Activated CD8-positive, alpha-beta memory T cell treated with anti-CD3 and anti-CD28 coated beads, Interleukin-2, amount 10 ng/mL, durations not matched to agents 7 days and 5 days (primary cell): Measurements from ENCODE around the gene FOXRED1. TPM values are rescaled to one million over a fixed set of nuclear protein-coding genes. Genes with fewer than 3 reads are reported as not detected.

Experiments used
- ATAC-seq: fragments of 150-1000 bp; cut with Tn5 transposase; one replicate; pipeline ENCODE4 v1.10.0; 2021; ENCODE audit warnings: moderate library complexity
- CTCF ChIA-PET: fragments of 350-600 bp; sonication (Branson Sonifier 250); formaldehyde crosslinking; loops from one replicate; lab custom pipeline; 2021; ENCODE audit warnings: antibody characterized with exemption; lab: Charles Lee
- DNase-seq: peaks from one replicate; pipeline ENCODE4 v3.0.0-alpha.2; 2020
- H3K27ac Mint-ChIP-seq: one replicate; pipeline ENCODE4 v1.8.0; 2021; ENCODE audit warnings: mild to moderate bottlenecking, mixed read lengths
- H3K27me3 Mint-ChIP-seq: one replicate; pipeline ENCODE4 v1.8.0; 2021; ENCODE audit warnings: mixed read lengths
- H3K36me3 Mint-ChIP-seq: one replicate; pipeline ENCODE4 v1.8.0; 2021; ENCODE audit warnings: mild to moderate bottlenecking, mixed read lengths
- H3K4me1 Mint-ChIP-seq: one replicate; pipeline ENCODE4 v1.8.0; 2021; ENCODE audit warnings: mixed read lengths
- H3K4me3 Mint-ChIP-seq: one replicate; pipeline ENCODE4 v1.8.0; 2021; ENCODE audit warnings: mild to moderate bottlenecking, moderate library complexity, mixed read lengths
- H3K9me3 Mint-ChIP-seq: one replicate; pipeline ENCODE4 v1.8.0; 2022; ENCODE audit warnings: low read depth, mixed read lengths
- total RNA-seq, 2 experiments: library from RNA; stranded (reverse); gene quantifications; one replicate each; pipeline ENCODE4 v1.2.3, GENCODE V29; 2021

FOXRED1 gene
- total RNA-seq, 2 experiments from 2014 or later: 44.7 to 46.8 TPM

GRCh38 chr11:126281666-126282175 lies 12.8 kb downstream of the FOXRED1 start:
- DNase-seq (no peak), ATAC-seq (no peak)
- CTCF ChIA-PET: no interaction called here
- no peaks in the 10 kb centered on the region for H3K9me3 Mint-ChIP-seq
- H3K27ac Mint-ChIP-seq: peak overlapping the region; percentile 87
- H3K4me1 Mint-ChIP-seq: peaks cover 39% of the 10 kb centered on the region
- no peaks in the 10 kb centered on the region for H3K27me3 Mint-ChIP-seq
- H3K36me3 Mint-ChIP-seq: peaks cover 11% of the 10 kb centered on the region
- peak overlapping the region; percentile 98 for H3K4me3 Mint-ChIP-seq

- Mint-ChIP-seq H3K4me1 (peaks cover 41% of the 10 kb centered on the region), H3K27me3 (no peaks in the 10 kb centered on the region), H3K36me3 (peaks cover 8% of the 10 kb centered on the region), H3K27ac (peak overlapping the region; percentile 87), H3K4me3 (peak overlapping the region; percentile 98), H3K9me3 (no peaks in the 10 kb centered on the region)
- CTCF ChIA-PET: interaction anchor here (1.7 kb wide), 1 partner anchor 13 kb away, joined by 10 read pairs; the partner anchor contains the start of genes FOXRED1 and SRPRA
- ATAC-seq (peak; percentile 21), DNase-seq (peak; percentile 55)
Observed at GRCh38 chr11:126282361-126282735, 13.4 kb downstream of the FOXRED1 start.

GRCh38 chr11:126282736-126283591 lies 14.0 kb downstream of the FOXRED1 start, which contains the start of gene TIRAP:
TSS of gene TIRAP (plus strand) at chr11:126283093. CDS start at chr11:126290895, 7,802 bp downstream.
- no peaks in the 10 kb centered on the region for H3K27me3 Mint-ChIP-seq
- peak within 1 kb of the TSS; percentile 98 for H3K27ac Mint-ChIP-seq
- H3K4me3 Mint-ChIP-seq: peak within 1 kb of the TSS; percentile 98
- peaks cover 6% of the 10 kb centered on the region for H3K36me3 Mint-ChIP-seq
- H3K4me1 Mint-ChIP-seq: peaks cover 41% of the 10 kb centered on the region
- ATAC-seq (peak; percentile 85), DNase-seq (peak; percentile 77)
- CTCF ChIA-PET: interaction anchor here (1.7 to 1.8 kb wide), 2 partner anchors 13 to 28 kb away, joined by 4 to 10 read pairs; partner anchors contain the start of genes FOXRED1 and SRPRA
- H3K9me3 Mint-ChIP-seq: no peaks in the 10 kb centered on the region

GRCh38 chr11:126284829-126285228 lies 15.9 kb downstream of the FOXRED1 start:
- peak; percentile 22 for ATAC-seq
- peaks cover 12% of the 10 kb centered on the region for H3K36me3 Mint-ChIP-seq
- H3K4me3 Mint-ChIP-seq: peak overlapping the region; percentile 66
- H3K27ac Mint-ChIP-seq: peak overlapping the region; percentile 68
- peak; percentile 85 for DNase-seq
- CTCF ChIA-PET: interaction anchor here (1.8 kb wide), 1 partner anchor 26 kb away, joined by 4 read pairs; no protein-coding TSS in a partner anchor
- H3K27me3 Mint-ChIP-seq: no peaks in the 10 kb centered on the region
- H3K9me3 Mint-ChIP-seq: no peaks in the 10 kb centered on the region
- peaks cover 41% of the 10 kb centered on the region for H3K4me1 Mint-ChIP-seq

GRCh38 chr11:126288237-126288636 lies 19.3 kb downstream of the FOXRED1 start:
- peaks cover 22% of the 10 kb centered on the region for H3K4me1 Mint-ChIP-seq
- ATAC-seq: no peak
- CTCF ChIA-PET: no interaction called here

DNA sequence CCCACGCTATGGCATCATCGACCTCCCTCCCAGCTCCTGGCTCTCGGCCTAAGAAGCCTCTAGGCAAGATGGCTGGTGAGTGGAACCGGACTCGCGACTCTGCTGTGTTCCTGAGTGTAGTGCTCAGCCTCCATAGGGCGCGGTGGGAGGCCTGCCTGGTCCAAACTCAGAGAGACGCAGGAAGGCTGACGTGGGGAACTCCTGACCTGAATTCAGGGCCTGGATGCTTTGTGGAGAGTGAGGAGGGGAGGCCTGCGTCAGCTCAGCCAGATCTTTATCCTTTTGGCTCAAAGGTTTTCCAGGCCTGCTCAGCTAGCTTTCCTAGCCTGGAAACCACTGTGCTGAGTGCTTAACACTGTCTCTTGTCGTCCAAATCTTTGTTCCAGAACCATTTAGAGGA lies 21.9 kb downstream of the FOXRED1 start:
- ATAC-seq (no peak), DNase-seq (no peak)
- no peaks in the 10 kb centered on the region for H3K9me3 Mint-ChIP-seq
- H3K27ac Mint-ChIP-seq: no peak overlapping the region
- H3K27me3 Mint-ChIP-seq: no peaks in the 10 kb centered on the region
- peaks cover 32% of the 10 kb centered on the region for H3K36me3 Mint-ChIP-seq
- peaks cover 12% of the 10 kb centered on the region for H3K4me1 Mint-ChIP-seq
- CTCF ChIA-PET: interaction anchor here (0.7 to 1.2 kb wide), 3 partner anchors 13 to 27 kb away, joined by 3 to 4 read pairs (median 3); partner anchors contain the start of gene DCPS
- H3K4me3 Mint-ChIP-seq: no peak overlapping the region

More at GRCh38 chr11:126288237-126288636, 19.3 kb downstream of the FOXRED1 start:
- no peaks in the 10 kb centered on the region for H3K27me3 Mint-ChIP-seq
- H3K36me3 Mint-ChIP-seq: peaks cover 21% of the 10 kb centered on the region
- H3K27ac Mint-ChIP-seq: no peak overlapping the region
- H3K4me3 Mint-ChIP-seq: no peak overlapping the region
- DNase-seq: no peak
- no peaks in the 10 kb centered on the region for H3K9me3 Mint-ChIP-seq

GRCh38 chr11:126293726-126294125 lies 24.8 kb downstream of the FOXRED1 start:
- Mint-ChIP-seq H3K9me3 (no peaks in the 10 kb centered on the region), H3K36me3 (peaks cover 33% of the 10 kb centered on the region), H3K4me1 (peaks cover 8% of the 10 kb centered on the region), H3K27ac (no peak overlapping the region), H3K27me3 (no peaks in the 10 kb centered on the region), H3K4me3 (no peak overlapping the region)
- no peak for DNase-seq
- CTCF ChIA-PET: interaction anchor here (1.3 kb wide), 1 partner anchor 187 kb away, joined by 5 read pairs; no protein-coding TSS in a partner anchor
- ATAC-seq: no peak

DNA sequence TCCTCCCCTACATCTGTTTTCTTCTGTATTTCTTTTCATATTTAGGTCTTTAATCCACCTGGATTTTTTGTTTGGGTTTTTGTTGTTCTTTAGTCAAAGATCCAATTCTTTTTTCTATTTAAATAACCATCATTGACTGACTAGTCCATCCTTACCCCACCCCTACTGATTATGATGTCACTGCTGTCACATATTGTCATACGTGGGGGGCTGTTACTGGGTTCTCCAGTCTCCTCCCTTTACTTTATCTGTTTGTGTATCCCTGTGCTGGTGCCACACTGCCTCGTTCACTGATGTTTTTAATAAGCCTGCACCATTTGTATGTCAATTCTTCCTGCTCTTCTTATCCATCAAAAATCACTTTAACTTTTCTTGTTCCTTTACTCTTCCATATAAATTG lies 28.1 kb downstream of the FOXRED1 start:
- peaks cover 8% of the 10 kb centered on the region for H3K4me1 Mint-ChIP-seq
- CTCF ChIA-PET: no interaction called here
- no peak for DNase-seq
- H3K36me3 Mint-ChIP-seq: peaks cover 34% of the 10 kb centered on the region
- no peak for ATAC-seq
- H3K27ac Mint-ChIP-seq: no peak overlapping the region
- H3K4me3 Mint-ChIP-seq: no peak overlapping the region
- no peaks in the 10 kb centered on the region for H3K27me3 Mint-ChIP-seq
- H3K9me3 Mint-ChIP-seq: no peaks in the 10 kb centered on the region

DNA sequence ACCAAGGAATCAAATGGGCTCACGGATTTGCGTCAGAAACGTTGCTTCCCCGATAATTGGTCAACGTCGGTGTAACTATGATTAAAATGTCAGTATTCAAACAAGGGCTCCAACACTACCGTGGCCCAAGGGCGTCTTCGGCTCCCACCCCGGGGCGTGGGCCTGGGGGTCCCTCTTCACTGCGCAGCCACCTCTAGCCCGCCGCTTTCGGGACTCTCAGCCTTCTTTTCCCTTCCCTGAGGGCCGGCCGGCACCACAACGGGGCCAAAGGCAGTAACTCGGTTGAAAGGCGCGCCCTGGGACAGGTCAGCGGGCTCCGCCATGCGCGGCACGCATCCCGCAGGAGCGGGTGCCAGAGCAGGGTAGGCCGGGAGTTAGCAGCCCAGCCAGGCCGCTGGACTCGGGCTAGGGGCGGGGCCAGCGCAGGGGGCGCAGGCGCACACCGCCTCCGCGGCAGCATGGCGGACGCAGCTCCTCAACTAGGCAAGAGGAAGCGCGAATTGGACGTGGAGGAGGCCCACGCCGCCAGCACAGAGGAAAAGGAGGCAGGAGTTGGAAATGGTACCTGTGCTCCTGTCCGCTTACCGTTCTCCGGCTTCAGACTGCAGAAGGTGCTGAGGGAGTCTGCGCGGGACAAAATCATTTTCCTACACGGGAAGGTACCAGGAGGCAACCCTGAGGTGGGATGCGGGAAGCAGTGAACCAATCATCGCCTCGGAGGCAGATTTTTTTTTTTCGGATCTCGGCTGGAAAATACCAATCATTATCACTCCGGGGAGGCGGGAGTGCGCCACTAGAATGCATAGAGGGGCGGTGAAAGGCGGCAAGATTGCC lies 34.9 kb downstream of the FOXRED1 start, which contains the start of gene DCPS:
DCPS (plus strand) TSS at position 438 of the 834 bp plus-strand sequence; CDS start at position 459, 21 bp downstream.
- Mint-ChIP-seq H3K27me3 (no peaks in the 10 kb centered on the region), H3K4me1 (peaks cover 33% of the 10 kb centered on the region), H3K9me3 (no peaks in the 10 kb centered on the region), H3K36me3 (peaks cover 30% of the 10 kb centered on the region), H3K4me3 (peak within 1 kb of the TSS; percentile 90), H3K27ac (peak within 1 kb of the TSS; percentile 85)
- CTCF ChIA-PET: interaction anchor here (0.7 to 3.6 kb wide), 7 partner anchors 12 to 177 kb away, joined by 3 to 20 read pairs (median 4); no protein-coding TSS in a partner anchor
- ATAC-seq (peak; percentile 98), DNase-seq (peak; percentile 91)

GRCh38 chr11:126304457-126305075 lies 35.6 kb downstream of the FOXRED1 start:
- Mint-ChIP-seq H3K36me3 (peaks cover 26% of the 10 kb centered on the region), H3K27ac (peak overlapping the region; percentile 85), H3K27me3 (no peaks in the 10 kb centered on the region), H3K4me3 (peak overlapping the region; percentile 90), H3K4me1 (peaks cover 33% of the 10 kb centered on the region), H3K9me3 (no peaks in the 10 kb centered on the region)
- ATAC-seq (peak; percentile 1), DNase-seq (no peak)
- CTCF ChIA-PET: interaction anchor here (1.3 to 3.6 kb wide), 7 partner anchors 11 to 176 kb away, joined by 3 to 20 read pairs (median 5); no protein-coding TSS in a partner anchor

DNA sequence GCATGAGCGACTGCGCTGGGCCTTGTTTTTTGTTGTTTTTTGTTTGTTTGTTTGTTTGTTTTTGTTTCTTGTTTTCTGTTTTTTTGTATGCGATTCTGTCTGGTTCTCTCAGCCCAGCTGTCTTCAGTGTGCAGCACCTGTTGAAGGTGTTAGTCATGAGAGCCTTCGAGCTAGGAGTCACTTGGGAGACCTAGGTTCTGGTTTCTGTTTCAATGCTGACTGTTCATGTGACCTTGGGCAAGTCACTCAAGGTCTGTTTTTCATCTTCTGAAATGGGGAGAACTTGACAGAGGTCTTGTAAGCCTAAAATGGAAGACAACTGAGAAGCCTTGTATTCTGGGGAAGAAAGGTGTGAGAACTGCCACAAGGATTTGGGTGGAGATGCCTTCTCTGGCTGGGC lies 36.7 kb downstream of the FOXRED1 start:
- DNase-seq: no peak
- Mint-ChIP-seq H3K4me1 (peaks cover 38% of the 10 kb centered on the region), H3K27ac (peak overlapping the region; percentile 74), H3K27me3 (no peaks in the 10 kb centered on the region), H3K4me3 (peak overlapping the region; percentile 52), H3K9me3 (no peaks in the 10 kb centered on the region), H3K36me3 (peaks cover 30% of the 10 kb centered on the region)
- CTCF ChIA-PET: interaction anchor here (0.7 to 3.6 kb wide), 5 partner anchors 10 to 175 kb away, joined by 3 to 20 read pairs (median 6); no protein-coding TSS in a partner anchor
- ATAC-seq: no peak

DNA sequence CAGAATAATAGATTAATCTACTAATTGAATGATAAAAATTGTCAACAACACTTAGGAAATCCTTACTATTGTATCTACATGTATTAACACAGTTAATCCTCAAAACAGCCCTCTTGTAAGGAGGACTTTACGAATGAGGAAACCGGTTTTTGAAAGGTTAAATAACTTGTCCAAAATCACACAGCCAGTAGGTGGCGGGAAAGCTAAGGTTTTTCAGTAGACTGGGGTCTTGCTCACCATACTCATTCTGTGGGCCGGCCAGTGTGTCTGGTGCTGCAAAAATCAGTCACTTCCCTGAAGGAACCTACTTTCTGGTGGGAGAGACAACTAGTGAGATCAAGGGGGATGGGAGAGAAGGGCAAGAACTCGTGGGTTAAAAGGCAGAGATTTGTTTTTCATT lies 38.8 kb downstream of the FOXRED1 start:
- Mint-ChIP-seq H3K27me3 (no peaks in the 10 kb centered on the region), H3K4me1 (peaks cover 44% of the 10 kb centered on the region), H3K9me3 (no peaks in the 10 kb centered on the region), H3K27ac (peak overlapping the region; percentile 38), H3K4me3 (no peak overlapping the region), H3K36me3 (peaks cover 33% of the 10 kb centered on the region)
- DNase-seq (peak; percentile 54), ATAC-seq (no peak)
- CTCF ChIA-PET: interaction anchor here (0.7 to 4.6 kb wide), 3 partner anchors 11 to 173 kb away, joined by 3 to 44 read pairs (median 13); no protein-coding TSS in a partner anchor
